ENCODE results near the gene TEX53. TPM values are rescaled to one million over a fixed set of nuclear protein-coding genes. Genes with fewer than 3 reads are reported as not detected.

Gene TEX53
- total and polyA plus RNA-seq, 9 donors: not detected

GRCh38 chr9:114608525-114608796 is 49.1 kb downstream of the TEX53 start:
- H3K9me3 ChIP-seq: no peaks in the 10 kb centered on the region
- 46 to 75% (median 69%) methylated on average over 2 of the region's 2 CpGs for WGBS, 3 donors
- DNase-seq: no peak
- intact Hi-C loops (cut with DNase I): no loop called here
- no peak for TF ChIP-seq POLR2A (IDR thresholded peaks at IDR 0.05)
- TF ChIP-seq, protein P1, sequence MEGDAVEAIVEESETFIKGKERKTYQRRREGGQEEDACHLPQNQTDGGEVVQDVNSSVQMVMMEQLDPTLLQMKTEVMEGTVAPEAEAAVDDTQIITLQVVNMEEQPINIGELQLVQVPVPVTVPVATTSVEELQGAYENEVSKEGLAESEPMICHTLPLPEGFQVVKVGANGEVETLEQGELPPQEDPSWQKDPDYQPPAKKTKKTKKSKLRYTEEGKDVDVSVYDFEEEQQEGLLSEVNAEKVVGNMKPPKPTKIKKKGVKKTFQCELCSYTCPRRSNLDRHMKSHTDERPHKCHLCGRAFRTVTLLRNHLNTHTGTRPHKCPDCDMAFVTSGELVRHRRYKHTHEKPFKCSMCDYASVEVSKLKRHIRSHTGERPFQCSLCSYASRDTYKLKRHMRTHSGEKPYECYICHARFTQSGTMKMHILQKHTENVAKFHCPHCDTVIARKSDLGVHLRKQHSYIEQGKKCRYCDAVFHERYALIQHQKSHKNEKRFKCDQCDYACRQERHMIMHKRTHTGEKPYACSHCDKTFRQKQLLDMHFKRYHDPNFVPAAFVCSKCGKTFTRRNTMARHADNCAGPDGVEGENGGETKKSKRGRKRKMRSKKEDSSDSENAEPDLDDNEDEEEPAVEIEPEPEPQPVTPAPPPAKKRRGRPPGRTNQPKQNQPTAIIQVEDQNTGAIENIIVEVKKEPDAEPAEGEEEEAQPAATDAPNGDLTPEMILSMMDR (IDR thresholded peaks at IDR 0.05): no peak
- no peak for TF ChIP-seq EP300 (IDR thresholded peaks at IDR 0.05)
- no peak overlapping the region for H3K27ac ChIP-seq
- peaks cover 24% of the 10 kb centered on the region for H3K4me1 ChIP-seq (ENCODE audit: insufficient read depth)
- no peaks in the 10 kb centered on the region for H3K27me3 ChIP-seq
- no peaks in the 10 kb centered on the region for H3K36me3 ChIP-seq
- H3K4me3 ChIP-seq: no peak overlapping the region

- H3K36me3 ChIP-seq: no peaks in the 10 kb centered on the region
- no peak for TF ChIP-seq EP300 (IDR thresholded peaks at IDR 0.05)
- TF ChIP-seq, protein P1 (IDR thresholded peaks at IDR 0.05): no peak
- no peak for TF ChIP-seq POLR2A (IDR thresholded peaks at IDR 0.05)
- no peak for DNase-seq
- intact Hi-C loops (cut with DNase I): no loop called here
- H3K9me3 ChIP-seq: no peaks in the 10 kb centered on the region
- peaks cover 18% of the 10 kb centered on the region for H3K4me1 ChIP-seq (ENCODE audit: insufficient read depth)
- no peak overlapping the region for H3K27ac ChIP-seq
- WGBS, 3 donors: 86 to 91% (median 88%) methylated on average over 6 of the region's 6 CpGs
- no peak overlapping the region for H3K4me3 ChIP-seq
- no peaks in the 10 kb centered on the region for H3K27me3 ChIP-seq
These were observed 49.7 kb downstream of the TEX53 start for GRCh38 chr9:114607671-114608524.

DNA sequence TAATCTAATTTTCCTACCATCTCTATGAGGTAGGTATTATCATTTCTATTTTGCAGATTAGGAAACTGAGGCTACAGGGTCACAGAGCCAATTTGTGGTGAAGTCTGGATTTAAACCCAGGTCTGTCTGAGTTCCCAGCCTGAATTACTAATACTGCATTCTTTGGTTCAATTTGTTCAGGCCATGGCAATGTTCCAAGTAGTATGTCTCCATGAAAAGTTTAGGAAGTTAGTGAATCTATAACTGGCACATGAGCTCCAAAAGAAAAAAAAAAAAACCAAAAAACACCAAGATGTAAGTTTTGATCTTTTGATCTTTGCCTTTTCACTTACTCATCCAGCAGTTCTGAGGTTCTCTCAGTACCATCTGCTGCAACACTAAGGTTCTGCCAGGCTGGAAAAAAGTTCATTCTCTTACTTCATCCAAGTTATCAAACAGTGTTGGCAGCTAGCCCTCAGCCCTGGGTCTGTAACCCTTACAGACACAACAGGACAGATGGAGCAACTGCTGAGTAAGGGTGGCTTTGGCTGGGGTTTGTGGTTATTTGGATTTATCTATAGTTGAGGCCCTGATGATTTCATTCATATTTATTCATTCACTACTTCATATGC is 50.9 kb downstream of the TEX53 start:
- no peak overlapping the region for H3K4me3 ChIP-seq
- H3K4me1 ChIP-seq (ENCODE audit: insufficient read depth): peaks cover 13% of the 10 kb centered on the region
- TF ChIP-seq POLR2A (IDR thresholded peaks at IDR 0.05) (no peak), EP300 (IDR thresholded peaks at IDR 0.05) (no peak)
- TF ChIP-seq, protein P1 (IDR thresholded peaks at IDR 0.05): no peak
- peak overlapping the region in 1 of 2 donors; percentile 21 for H3K27ac ChIP-seq
- H3K9me3 ChIP-seq: no peaks in the 10 kb centered on the region
- DNase-seq: peak; percentile 47 to 78 (median 63)
- no peaks in the 10 kb centered on the region for H3K27me3 ChIP-seq
- H3K36me3 ChIP-seq: no peaks in the 10 kb centered on the region
- intact Hi-C loops (cut with DNase I): no loop called here

Small RNA genes lying within 50 kb of the gene (small RNA-seq; reads per million reads assigned to genes)
- gene RF00019: not detected

Other genes with a start within 250 kb of the TEX53 start
- gene WHRN, start 152.3 kb downstream of the TEX53 start, total RNA-seq: 10 to 100 TPM; 13.4 to 28.5 (median 25.6) TPM
- gene WHRN, start 152.3 kb downstream of the TEX53 start, polyA plus RNA-seq: 10 to 100 TPM in 1 of 2 donors, 1 to 10 TPM in 1; 1.7 to 10.4 TPM
- gene ATP6V1G1, start 70.0 kb downstream of the TEX53 start, total RNA-seq: 100 to 1,000 TPM in 4 of 7 donors, 10 to 100 TPM in 3; 93.5 to 211 (median 106) TPM
- gene ATP6V1G1, start 70.0 kb downstream of the TEX53 start, polyA plus RNA-seq: 100 to 1,000 TPM; 139 to 159 TPM
- 10 to 100 TPM in 5 of 7 donors, 1 to 10 TPM in 2; 6.4 to 39.6 (median 16.0) TPM for gene TMEM268, start 46.5 kb downstream of the TEX53 start, total RNA-seq
- gene TMEM268, start 46.5 kb downstream of the TEX53 start, polyA plus RNA-seq: 10 to 100 TPM in 1 of 2 donors, 1 to 10 TPM in 1; 8.2 to 22.5 TPM
- gene TEX48, start 24.4 kb upstream of the TEX53 start, total RNA-seq: not detected
- gene TEX48, start 24.4 kb upstream of the TEX53 start, polyA plus RNA-seq: not detected
- gene TNFSF15, start 148.2 kb upstream of the TEX53 start, total RNA-seq: under 1 TPM; 0.10 to 0.34 (median 0.24) TPM
- gene TNFSF15, start 148.2 kb upstream of the TEX53 start, polyA plus RNA-seq: under 1 TPM; 0.02 to 0.53 TPM

Measured in ovary (tissue), 9 donors.